Breast epithelium (tissue), 3 donors: ENCODE data around the gene IRGQ.

ENCODE experiments used
- CTCF ChIP-seq, 3 donors: fragments of 450-650 bp; IDR thresholded peaks; one replicate each; pipeline ENCODE4 v1.5.1; 2016 to 2017; ENCODE audit warnings: antibody characterized with exemption in 3 of 3, mild to moderate bottlenecking in 3 of 3, moderate library complexity in 3 of 3
- POLR2AphosphoS5 ChIP-seq, 3 donors: sonication (generic); formaldehyde crosslinking; IDR thresholded peaks; one replicate each; pipeline ENCODE4 v1.6.1; 2017; ENCODE audit warnings: antibody characterized with exemption in 3 of 3

- TF ChIP-seq POLR2AphosphoS5 (IDR thresholded peaks at IDR 0.05) = no peak
- TF ChIP-seq CTCF (IDR thresholded peaks at IDR 0.05) = no peak
These were observed 19.7 kb downstream of the IRGQ start for GRCh38 chr19:43575955-43576878.
